GM19438 (cell line): Measurements from ENCODE around the gene SDHAF2.
"Not testable (repeated sequence)": the region's sequence is repeated elsewhere in the genome, so short reads cannot be mapped to it uniquely, and the experiment has no call there.

Source experiments
- ATAC-seq: cut with Tn5 transposase; IDR thresholded peaks from one replicate; pipeline ENCODE4 v1.9.1; 2021; ENCODE audit warnings: low read depth; ENCODE audit not compliant: unreplicated experiment

The SDHAF2 gene

GRCh38 chr11:61474013-61474643 lies 44.2 kb downstream of the SDHAF2 start:
- no peak for ATAC-seq

- no peak for ATAC-seq
Observed at GRCh38 chr11:61475433-61475832, 45.5 kb downstream of the SDHAF2 start.

GRCh38 chr11:61476371-61476770 lies 46.4 kb downstream of the SDHAF2 start:
- no peak for ATAC-seq

GRCh38 chr11:61477126-61477525 lies 47.2 kb downstream of the SDHAF2 start:
- no peak for ATAC-seq

- ATAC-seq = no peak
Observed at GRCh38 chr11:61477727-61478148, 47.8 kb downstream of the SDHAF2 start.

GRCh38 chr11:61479360-61480058 lies 49.6 kb downstream of the SDHAF2 start:
- not testable (repeated sequence) for ATAC-seq

- ATAC-seq = no peak
Observed at GRCh38 chr11:61480261-61480993, 50.5 kb downstream of the SDHAF2 start.

GRCh38 chr11:61480994-61481335 lies 51.0 kb downstream of the SDHAF2 start:
- ATAC-seq = no peak

GRCh38 chr11:61481806-61482205 lies 51.9 kb downstream of the SDHAF2 start:
- no peak for ATAC-seq

GRCh38 chr11:61482513-61482912 lies 52.6 kb downstream of the SDHAF2 start:
- ATAC-seq = no peak

- no peak for ATAC-seq
Observed at GRCh38 chr11:61484541-61484940, 54.6 kb downstream of the SDHAF2 start.

GRCh38 chr11:61485080-61485479 lies 55.2 kb downstream of the SDHAF2 start:
- ATAC-seq = no peak

GRCh38 chr11:61486011-61486620 lies 56.2 kb downstream of the SDHAF2 start:
- ATAC-seq = no peak

- ATAC-seq = no peak
Observed at GRCh38 chr11:61486779-61487178, 56.9 kb downstream of the SDHAF2 start.

GRCh38 chr11:61487342-61488025 lies 57.6 kb downstream of the SDHAF2 start:
- ATAC-seq = no peak

- ATAC-seq = no peak
Observed at GRCh38 chr11:61488651-61489291, 58.8 kb downstream of the SDHAF2 start.

GRCh38 chr11:61489833-61490721 lies 60.2 kb downstream of the SDHAF2 start:
- no peak for ATAC-seq

- no peak for ATAC-seq
Observed at GRCh38 chr11:61491736-61492395, 61.9 kb downstream of the SDHAF2 start.
